Testis (tissue), 2 donors: ENCODE measurements around the gene GPATCH8.

Source experiments
- POLR2A ChIP-seq: fragments of 450-650 bp; IDR thresholded peaks from one replicate; pipeline ENCODE4 v1.6.1; 2017; ENCODE audit warnings: antibody characterized with exemption, mild to moderate bottlenecking, moderate library complexity
- TF ChIP-seq, protein P1 (sequence below), 3 experiments: fragments of 450-650 bp in 2 of 3; fragments of 200-600 bp in 1 of 3; sonication (generic) in 1 of 3; IDR thresholded peaks; one replicate each; pipeline ENCODE4 v1.5.1; 2016 to 2019; ENCODE audit warnings: antibody characterized with exemption in 3 of 3, mild to moderate bottlenecking in 2 of 3, moderate library complexity in 1 of 3

DNA sequence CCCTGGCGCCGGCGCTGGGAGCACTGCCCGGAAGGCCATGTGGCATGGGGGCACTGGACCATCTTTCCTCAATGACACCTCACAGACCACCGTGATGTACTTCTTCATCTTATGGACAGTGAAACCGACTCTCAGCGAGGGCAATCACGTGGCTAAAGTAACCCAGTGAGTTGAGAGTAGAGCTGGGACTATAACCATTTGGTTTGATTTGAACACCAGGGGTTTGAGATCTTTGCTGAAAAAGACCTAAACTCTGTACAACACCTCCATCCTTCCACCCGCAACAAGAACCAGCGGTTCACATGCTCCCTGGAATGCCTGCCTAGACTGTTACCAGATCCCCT is 117.1 kb downstream of the GPATCH8 start:
- no peak for TF ChIP-seq POLR2A
- TF ChIP-seq, protein P1, sequence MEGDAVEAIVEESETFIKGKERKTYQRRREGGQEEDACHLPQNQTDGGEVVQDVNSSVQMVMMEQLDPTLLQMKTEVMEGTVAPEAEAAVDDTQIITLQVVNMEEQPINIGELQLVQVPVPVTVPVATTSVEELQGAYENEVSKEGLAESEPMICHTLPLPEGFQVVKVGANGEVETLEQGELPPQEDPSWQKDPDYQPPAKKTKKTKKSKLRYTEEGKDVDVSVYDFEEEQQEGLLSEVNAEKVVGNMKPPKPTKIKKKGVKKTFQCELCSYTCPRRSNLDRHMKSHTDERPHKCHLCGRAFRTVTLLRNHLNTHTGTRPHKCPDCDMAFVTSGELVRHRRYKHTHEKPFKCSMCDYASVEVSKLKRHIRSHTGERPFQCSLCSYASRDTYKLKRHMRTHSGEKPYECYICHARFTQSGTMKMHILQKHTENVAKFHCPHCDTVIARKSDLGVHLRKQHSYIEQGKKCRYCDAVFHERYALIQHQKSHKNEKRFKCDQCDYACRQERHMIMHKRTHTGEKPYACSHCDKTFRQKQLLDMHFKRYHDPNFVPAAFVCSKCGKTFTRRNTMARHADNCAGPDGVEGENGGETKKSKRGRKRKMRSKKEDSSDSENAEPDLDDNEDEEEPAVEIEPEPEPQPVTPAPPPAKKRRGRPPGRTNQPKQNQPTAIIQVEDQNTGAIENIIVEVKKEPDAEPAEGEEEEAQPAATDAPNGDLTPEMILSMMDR (IDR thresholded peaks at IDR 0.05): no peak
